HG03354 (cell line): ENCODE measurements around the gene C2CD4C.
"Not testable (repeated sequence)": the region's sequence is repeated elsewhere in the genome, so short reads cannot be mapped to it uniquely, and the experiment has no call there.

ENCODE experiments used
- ATAC-seq: cut with Tn5 transposase; IDR thresholded peaks from one replicate; pipeline ENCODE4 v1.9.1; 2021; ENCODE audit warnings: mild to moderate bottlenecking; ENCODE audit not compliant: unreplicated experiment, poor library complexity, severe bottlenecking

The C2CD4C gene

DNA sequence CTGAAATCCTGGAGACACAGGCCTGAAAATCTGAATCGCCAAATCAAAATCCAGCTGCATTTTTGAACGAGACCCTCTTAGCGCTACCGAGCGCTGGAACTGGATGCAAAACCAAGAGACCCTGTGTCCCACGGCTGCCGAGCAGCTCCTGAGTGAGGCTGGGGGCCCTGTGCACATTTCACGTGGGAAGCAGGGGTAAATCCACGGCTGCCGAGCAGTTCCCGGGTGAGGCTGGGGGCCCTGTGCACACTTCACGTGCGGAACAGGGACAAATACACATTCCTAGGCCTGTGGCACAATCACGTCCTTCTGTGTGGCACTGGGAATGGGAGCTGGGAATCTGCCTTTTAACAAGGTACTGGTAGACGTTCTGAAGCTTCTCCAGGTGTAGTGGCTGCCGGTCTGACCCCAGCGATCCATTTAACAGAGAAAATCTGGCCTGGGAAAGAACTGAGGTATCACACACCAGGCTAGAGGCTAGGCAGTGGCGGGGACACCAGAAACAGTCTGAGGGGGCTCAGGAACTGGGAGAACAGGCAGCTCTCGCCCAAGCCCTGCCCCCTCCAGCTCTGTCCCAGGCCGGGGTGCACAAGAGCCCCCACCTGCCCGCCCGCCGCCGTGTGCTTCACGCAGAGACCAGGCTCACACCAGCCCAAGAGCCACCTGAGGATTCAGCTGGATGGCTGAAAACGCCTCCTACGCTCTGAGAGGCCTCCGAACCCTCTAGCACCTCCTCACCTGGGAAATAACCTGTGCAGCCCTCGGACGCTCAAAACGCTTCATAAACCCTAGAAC, 11.0 kb upstream of the C2CD4C start:
- no peak for ATAC-seq

DNA sequence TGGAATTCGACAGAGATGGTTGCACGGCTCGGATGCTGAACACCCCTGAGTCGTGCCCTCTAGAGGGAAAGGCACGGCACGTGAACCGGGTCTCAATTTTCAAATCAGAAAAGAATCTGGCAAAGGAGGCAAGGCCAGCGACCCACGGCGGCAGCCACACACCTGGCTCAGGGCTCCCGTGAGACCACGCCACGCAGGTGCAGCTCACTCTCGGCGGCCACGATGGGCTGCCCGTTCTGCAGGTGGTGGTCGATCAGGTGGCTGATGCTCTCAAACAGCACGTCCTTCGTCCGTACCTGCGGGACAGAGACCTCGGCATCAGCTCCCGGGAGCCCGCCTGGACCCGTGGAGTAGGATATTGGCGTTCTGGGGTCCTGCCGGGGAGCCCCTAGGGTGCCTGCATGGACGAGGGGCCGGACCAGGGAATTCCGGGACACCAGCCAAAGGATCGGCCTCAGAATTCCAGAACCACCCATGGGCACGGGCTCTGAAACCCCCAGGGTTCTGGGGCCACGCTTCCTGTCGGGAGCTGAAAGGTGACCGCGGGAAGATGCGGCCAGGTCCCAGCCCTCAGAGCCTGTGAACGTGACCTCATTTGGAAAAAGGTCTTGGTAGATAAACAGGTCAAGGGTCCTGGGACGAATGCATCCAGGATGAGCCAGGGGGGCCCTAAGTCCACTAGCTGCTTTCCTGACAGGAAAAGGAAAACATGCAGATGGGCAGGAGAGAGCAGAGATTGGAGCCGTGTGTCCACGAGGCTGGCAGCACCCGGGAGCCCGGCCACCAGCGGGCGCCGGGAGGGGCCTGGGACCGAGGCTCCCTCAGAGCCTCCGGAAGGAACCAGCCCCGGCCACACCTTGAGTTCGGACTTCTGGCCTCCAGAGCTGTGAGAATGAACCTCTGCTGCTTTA, 10.1 kb upstream of the C2CD4C start:
- no peak for ATAC-seq

DNA sequence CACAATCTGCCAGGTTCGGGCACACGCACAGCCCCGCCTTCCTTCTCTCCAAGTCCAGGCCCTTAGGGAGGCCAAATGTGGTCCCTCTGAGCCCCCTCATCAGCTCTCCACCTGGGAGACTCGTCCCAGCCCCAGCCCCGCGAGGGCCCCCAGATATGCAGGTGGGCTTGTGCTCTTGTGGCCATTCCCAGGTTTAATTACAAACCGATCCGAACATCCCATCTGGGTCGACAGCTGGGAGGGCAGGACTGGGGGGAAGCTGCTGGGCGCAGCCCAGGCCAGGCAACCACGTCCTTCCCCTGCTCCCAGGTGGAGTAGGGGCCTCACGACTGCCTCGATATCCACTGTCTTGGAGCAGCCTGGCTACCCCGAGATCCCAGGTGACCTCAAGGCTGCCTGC, 7.5 kb upstream of the C2CD4C start:
- ATAC-seq = no peak

DNA sequence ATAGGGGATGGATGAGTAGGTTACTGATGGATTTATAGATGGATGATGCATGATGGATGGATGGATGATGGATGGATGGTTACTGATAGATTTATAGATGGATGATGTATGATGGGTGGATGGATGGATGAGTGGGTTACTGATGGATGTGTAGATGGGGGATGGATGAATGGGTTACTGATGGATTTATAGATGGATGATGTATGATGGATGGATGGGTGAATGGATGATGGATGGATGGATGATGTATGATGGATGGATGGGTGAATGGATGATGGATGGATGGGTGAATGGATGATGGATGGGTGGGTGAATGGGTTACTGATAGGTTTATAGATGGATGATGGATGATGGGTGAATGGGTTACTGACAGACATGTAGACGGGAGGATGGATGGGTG, 6.3 kb upstream of the C2CD4C start:
- ATAC-seq = no peak

DNA sequence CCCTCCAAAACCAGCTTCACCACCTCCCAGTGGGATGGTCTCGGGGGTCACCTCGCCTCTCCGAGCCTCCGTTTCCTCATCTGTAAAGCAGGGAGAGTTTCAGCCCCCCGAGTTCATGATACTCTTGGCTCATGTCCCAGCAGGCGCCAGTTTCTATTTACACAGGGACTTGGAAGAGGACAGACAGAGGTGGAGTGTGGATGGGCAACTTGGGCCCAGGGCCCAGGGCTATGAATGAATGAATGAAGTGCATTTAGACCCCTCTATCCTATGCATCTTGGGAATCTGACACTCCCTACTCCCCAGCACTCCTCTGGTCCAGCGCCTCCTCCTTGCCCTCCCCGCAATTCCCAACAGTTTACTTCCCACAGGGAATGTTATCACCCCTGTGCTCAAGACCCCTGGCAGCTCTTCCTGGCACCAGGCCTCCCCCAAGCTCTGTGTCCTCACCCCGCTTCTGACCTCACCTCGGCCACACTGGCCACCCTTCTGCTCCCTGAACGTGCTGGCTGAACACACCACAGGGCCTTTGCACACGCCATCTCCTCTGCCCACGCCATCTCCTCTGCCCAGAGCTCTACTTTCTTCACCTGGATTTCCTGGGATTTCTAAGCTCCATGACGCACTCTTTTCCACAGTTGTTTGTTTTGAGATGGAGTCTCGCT, 4.9 kb upstream of the C2CD4C start:
- ATAC-seq = no peak

DNA sequence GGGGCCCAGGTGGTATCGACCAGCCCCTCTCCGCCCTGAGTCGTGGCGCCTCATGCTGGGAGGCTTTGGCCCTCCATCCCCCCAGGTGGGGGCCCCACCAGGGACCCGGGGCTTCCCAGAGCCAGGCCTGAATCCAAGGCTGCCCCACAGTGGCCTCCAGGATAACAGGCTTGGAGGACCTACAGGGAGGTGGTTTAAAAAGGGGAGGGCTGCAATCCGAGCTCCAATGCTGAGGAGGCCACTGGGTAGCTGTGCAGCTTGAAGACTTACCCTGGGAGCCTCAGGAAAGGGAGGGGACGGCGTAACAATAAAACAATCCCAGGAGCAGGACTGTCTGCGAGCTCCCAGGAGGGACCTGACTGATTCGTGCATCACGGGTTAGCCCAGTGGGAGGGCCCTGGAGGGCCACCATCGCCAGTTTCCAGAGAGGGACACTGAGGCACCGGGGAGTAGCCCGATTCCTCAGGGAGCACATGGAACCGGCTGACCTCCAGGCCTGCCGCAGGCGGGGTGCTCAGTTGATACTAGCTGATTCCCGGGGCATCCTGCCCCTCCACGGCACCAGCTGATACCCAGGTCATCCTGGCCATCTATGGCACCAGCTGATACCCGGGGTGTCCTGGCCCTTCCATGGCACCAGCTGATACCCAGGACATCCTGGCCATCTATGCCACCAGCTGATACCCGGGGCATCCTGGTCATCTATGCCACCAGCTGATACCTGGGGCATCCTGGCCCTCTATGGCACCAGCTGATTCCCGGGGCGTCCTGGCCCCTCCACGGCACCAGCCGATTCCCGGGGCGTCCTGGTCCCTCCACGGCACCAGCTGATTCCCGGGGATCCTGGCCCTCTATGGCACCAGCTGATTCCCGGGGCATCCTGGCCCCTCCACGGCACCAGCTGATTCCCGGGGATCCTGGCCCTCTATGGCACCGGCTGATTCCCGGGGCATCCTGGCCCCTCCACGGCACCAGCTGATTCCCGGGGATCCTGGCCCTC, 3.7 kb upstream of the C2CD4C start:
- no peak for ATAC-seq

DNA sequence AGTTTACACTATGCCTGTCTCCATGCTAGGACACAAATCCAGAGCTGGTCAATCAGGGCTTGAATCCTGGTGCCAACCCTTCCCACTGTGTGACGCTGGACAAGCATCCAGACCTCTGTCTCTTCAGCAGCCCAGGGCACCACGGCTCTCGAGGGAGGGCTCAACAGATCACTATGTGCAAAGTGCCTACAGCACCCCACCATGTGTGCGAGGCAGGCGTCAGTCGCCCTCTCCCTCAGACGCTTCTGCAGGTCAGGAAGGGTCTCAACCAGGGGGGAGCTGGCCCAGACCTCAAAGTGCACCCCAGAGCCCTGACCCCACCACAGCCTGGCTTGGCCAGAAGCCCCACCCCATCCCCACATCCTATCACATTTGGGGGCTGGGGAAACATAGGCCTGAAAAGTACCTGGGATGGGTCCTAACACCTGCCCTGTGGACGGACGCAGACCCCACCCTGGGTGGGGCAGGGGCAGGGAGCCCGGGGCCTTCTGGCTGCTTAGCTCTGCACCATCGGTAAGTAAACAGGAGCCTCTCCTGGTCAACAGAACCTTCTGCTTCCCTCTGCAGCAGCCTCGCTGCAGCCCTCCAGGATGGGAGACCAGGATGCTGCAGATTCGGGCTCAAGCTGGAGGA, 2.9 kb upstream of the C2CD4C start:
- no peak for ATAC-seq

DNA sequence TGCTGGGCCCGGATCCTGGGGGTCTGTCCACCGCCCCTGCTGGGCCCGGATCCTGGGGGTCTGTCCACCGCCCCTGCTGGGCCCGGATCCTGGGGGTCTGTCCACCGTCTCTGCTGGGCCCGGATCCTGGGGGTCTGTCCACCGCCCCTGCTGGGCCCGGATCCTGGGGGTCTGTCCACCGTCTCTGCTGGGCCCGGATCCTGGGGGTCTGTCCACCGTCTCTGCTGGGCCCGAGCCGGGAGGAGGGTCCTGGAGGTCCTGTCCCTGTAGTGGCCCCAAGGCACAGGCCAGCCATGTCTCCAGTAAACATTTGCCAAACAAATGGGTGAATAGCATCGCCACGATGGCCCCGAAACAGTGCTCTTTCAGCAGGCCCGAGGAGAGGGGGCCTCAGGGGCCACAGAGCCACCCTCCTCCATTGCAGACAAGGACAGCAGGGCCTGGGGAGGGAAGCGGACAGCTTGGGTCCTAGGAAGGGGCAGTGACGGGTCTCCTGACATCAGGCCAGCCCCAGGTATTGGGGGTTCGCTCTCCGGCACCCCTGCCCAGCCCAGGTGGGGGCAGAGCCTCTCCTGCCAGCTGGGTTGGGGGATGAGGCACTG, 2.3 kb upstream of the C2CD4C start:
- not testable (repeated sequence) for ATAC-seq

DNA sequence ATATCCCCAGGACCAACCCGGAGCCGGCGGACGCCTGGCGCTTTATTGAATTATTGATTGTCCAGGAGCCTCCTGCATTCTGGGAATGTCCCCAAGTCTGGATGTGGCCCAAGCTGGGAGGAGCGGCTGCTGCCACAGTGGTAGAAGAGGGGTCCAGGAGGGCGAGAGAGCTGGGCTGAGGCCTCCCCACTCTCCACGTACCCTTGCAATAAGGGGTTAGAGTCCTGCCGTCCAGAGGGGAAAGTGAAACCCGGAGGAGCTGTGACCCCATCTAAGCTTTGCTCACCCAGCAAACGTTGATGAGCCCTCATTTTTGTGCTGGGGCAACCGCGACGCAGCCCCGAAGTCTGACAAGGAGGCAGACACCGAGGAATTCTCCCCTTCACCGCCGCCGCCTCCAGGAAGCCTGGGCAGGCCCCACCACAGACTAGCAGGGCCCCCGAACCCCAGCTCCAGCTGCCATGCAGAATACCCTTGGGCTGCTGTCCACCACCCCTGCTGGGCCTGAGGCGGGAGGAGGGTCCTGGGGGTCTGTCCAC, 1.4 kb upstream of the C2CD4C start:
- ATAC-seq = no peak

DNA sequence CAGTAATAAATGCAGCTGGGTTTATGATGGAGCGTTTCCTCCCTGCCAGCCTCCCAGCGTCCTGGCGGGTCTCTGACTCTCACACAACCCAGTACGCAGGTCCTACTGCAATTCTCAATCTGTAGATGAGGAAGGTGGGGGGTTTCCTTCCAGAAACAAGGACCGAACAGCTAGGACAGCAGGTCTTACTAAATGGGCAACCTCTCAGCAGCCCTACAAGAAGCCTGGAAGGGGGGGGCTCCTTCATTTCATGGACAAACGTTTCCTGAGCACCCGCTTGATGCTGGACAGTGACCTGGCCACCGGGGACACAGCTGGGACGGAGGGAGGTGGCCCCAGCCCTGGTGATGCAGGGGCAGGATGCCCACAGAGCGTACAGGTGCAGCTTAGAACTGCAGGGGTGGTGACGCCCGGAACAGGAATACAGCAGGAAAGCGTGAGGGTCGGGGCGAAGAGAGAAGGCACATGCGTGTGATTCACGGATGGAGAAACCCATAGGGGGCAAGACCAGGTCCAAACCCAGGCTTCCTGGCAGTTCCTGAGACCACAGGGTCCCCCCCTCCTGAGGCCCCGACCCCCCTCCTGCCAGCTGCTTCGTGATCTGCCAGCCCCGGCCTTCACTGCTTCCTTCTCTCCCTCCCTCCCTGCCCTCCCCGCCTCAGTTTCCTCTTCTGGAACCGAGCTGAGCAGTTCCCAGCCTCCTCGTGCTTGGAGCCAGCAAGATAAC, 732 bp upstream of the C2CD4C start:
- ATAC-seq = no peak

DNA sequence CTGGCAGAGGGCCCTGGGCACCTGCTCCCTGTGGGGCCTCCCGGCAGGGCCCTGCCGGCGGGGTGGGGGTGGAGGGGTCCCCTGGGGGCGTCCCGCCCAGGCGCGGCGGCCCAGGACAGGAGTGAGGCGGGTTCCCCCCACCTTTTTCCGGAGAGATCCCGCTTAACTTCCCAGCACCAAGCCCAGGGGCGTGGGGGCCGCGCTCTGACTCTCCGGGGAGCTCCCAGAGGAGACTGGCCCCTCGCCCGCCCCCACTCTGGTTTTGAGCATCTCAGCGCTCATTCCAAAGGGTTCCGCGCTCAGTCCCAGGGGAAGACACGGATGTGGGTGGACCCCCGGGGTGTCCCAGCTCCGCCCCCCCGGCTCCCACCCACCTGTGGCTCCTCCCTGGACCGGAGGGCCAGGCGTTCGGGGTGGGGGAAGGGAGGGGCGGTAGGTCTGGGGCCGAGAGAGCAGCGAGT, 476 bp downstream of the C2CD4C start:
- no peak for ATAC-seq

DNA sequence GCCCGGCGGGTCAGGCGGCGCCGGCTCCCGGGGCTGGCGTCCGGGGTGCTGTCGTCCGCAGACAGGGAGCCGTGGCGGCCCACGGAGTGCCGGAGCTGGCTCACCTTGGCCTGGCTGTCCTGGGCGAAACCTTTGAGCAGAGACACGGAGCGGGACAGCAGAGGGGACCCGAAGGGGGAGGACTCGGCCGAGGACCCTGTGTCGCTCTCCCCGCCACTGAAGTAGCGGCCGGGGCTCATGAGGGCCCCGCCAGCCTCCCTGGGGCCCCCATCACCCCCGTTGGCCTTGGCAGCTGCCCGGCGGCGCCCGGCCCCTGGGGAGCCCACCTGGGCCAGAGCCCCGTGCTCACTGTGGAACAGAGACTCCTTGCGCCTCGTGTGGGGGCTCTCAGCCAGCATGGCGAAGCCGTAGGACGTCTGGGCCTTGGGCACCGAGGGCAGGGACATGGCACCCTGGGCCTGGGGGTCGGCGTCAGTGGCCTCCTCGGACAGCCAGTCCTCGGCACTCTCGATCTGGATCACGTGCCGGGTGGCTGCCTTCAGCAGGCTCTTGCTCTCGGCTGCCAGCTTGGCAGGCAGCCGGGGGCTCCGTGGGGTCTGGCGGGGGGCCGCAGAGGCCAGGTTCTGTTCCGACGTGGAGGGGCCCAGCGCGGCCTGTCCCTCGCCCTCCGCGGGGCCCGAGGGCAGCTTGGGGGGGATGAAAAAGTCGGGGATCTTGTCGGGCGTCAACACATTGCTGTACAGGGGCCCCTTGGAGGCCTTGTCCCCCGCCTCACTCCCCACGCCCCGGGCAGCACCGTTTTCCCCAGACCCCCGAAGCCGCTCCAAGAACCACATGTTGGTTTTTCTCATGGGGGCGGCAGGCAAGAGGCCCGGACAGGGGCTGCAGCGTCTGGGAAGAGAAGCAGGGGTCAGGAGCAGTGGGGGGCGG, 1.2 kb downstream of the C2CD4C start:
- ATAC-seq = no peak

DNA sequence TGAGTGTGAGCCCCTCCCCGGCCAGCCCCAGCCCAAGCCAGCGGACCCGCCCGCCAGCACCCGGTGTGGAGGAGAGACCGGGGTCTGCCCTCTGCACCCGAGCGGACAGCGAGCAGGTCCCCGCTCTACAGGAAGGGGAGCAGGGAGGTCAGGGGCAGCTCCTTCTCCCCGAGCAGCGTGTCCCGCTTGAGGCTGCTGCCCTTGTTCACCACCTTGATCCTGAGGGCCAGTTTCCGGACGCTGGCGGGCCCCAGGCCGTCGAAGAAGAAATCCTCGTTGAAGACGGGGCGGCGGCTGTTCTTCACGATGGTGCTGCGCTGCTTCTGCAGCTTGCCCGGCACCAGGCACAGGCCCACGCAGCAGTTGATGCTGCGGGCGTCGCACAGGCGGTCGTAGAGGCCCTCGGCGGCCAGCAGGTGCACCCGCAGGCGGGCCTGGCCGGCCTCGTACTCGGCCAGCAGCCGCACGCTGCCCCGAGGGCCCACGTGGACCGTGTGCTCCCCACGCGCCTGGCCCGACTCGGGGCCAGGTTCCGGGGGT, 1.9 kb downstream of the C2CD4C start:
- ATAC-seq = no peak

DNA sequence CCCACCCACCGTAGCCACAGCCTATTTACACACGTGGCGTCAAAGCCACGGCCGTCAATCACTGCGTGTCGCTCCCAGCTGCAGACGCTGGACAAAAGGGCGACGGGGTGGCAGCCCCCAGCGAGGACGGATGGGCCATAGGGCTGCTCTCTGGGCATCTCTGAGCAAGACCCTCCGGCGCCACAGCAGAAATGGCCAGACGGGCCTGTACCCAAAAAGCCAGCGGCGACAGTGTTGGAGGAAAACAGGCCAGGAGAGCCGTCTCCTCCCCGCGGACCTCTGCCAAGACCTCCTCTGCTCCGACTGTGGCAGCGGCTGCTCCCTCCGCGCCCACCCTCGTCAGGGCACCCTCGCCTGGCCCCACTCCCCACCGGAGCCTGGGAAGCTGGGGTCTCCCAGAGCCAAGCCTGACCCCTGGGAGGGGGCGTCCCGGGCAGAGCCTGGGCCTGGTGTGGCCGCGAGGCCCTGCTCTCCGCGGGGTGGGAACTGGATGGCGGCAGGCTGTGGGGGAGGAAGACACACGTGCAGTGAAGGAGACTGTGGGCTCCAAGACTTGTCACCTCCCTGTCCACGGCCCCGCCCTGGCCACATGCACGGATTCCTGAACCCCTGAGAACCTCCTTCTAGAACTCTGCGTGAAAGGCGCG, 2.7 kb downstream of the C2CD4C start:
- ATAC-seq = no peak

DNA sequence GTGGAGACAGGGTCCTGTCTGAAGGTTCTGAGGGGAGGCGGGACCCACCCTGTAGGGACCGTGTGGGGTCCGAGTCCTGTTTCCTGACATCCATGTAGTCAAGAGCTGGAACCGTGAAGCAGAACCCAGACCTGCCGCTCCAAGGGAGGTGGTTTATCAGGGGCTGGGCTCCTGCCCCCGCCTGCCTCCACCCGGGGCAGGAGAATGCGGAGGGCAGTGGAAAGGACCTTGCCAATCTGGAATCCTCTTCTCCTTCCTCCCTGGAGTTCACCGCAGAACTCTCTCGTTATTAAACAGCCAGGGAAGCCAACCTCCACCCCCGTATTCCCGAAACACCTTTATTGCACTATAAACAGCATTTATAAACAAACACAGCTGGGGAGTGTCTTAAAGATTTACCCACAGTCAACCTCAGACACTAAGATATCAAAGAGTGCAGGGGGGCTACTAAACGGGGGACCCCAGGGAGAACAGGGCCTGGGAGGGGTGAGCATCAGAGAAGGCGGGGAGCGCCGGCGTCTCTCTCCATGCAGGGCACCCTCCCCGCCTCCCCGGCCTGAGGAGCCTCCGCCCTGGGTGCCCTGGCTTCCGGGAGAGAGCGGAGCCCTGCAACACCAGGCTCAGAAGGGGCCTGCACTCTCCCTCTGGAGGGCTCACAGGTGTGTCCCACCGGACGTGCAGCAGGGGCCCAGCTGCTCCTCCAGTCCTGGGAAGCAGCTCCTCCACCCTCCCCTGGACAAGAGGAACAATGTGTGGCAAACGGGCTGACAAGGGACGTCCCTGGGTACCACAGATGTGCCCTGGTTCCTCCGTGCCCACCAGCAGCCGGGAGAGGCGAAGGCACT, 3.6 kb downstream of the C2CD4C start:
- ATAC-seq = no peak
